K562 (cell line): ENCODE results near the gene S100A6. TPM values are rescaled to one million over a fixed set of nuclear protein-coding genes. Genes with fewer than 3 reads are reported as not detected.

Source experiments
- ATAC-seq: fragments of 200-7000 bp; cut with Tn5 transposase; 3 replicates; pipeline ENCODE4 v1.9.1; 2020; ENCODE audit warnings: moderate library complexity
- BruUV-seq: library from RNA; stranded (reverse); fragments of 400-500 nt; replicated peaks from 2 replicates; lab custom pipeline; 2021; lab: Mats Ljungman, UMichigan
- CTCF ChIA-PET: fragments of 300-600 bp; formaldehyde crosslinking; extraction: SDS; loops from one replicate; lab custom pipeline; 2021; ENCODE audit warnings: low intra/inter-chr PET ratio; lab: Yijun Ruan, JAX
- POLR2A ChIA-PET: fragments of 300-600, 350-650 bp; sonication (Branson Sonifier 250); formaldehyde crosslinking; extraction: SDS; loops from one replicate; lab custom pipeline; 2021; ENCODE audit warnings: antibody characterized with exemption, inconsistent platforms; lab: Yijun Ruan, JAX
- DNase-seq, 4 experiments: peaks; one replicate each; pipeline versions ENCODE4 v3.0.0 to v3.0.0-alpha.2; 2011 to 2018; ENCODE audit warnings: low spot score in 3 of 4, mixed read lengths in 3 of 4; ENCODE audit errors: extremely low read depth in 1 of 4
- FAIRE-seq: peaks from 2 replicates; lab custom pipeline; 2011; peaks lifted over from hg19 to GRCh38; lab: Jason Lieb, UNC
- H2AFZ ChIP-seq: 2 replicates; pipeline ENCODE4 v1.6.0; 2011; ENCODE audit warnings: low read depth, low read length, control low read depth, inconsistent platforms
- H3K27ac ChIP-seq: fragments of 200-600 bp; 3 replicates; pipeline ENCODE4 v1.8.0; 2011; ENCODE audit warnings: low read depth, mild to moderate bottlenecking, control low read depth, inconsistent platforms, low read length, moderate library complexity, mixed read lengths; ENCODE audit errors: extremely low read depth
- H3K27me3 ChIP-seq, 2 experiments: fragments of 300-600 bp in 1 of 2; 2 replicates in 1 of 2; 3 replicates in 1 of 2; pipeline versions ENCODE4 v1.6.0 to v1.8.0; 2011; ENCODE audit warnings: inconsistent platforms in 2 of 2, low read length in 2 of 2, mild to moderate bottlenecking in 1 of 2, mixed read lengths in 1 of 2, moderate library complexity in 1 of 2; ENCODE audit not compliant: control insufficient read depth in 2 of 2, insufficient read depth in 2 of 2
- H3K36me3 ChIP-seq: fragments of 300-600 bp; 3 replicates; pipeline ENCODE4 v1.8.0; 2011; ENCODE audit warnings: mild to moderate bottlenecking, low read length, inconsistent platforms; ENCODE audit not compliant: control insufficient read depth, insufficient read depth
- H3K4me1 ChIP-seq, 2 experiments: fragments of 200-600 bp in 1 of 2; replicated peaks in 1 of 2; 2 replicates in 1 of 2; 3 replicates in 1 of 2; pipeline versions ENCODE4 v1.5.1 to v1.8.0; 2011; ENCODE audit warnings: inconsistent platforms in 2 of 2, low read length in 2 of 2, mild to moderate bottlenecking in 1 of 2, mixed read lengths in 1 of 2, moderate library complexity in 1 of 2; ENCODE audit not compliant: control insufficient read depth in 2 of 2, insufficient read depth in 2 of 2
- H3K4me2 ChIP-seq: 2 replicates; pipeline ENCODE4 v1.6.1; 2011; ENCODE audit warnings: low read length, control low read depth, inconsistent platforms, mixed read lengths; ENCODE audit not compliant: insufficient read depth
- H3K4me3 ChIP-seq: fragments of 200-600 bp; sonication (generic), shearing (Covaris generic); 2 replicates; pipeline ENCODE4 v1.5.1; 2016; ENCODE audit warnings: control low read depth, inconsistent platforms
- H3K79me2 ChIP-seq: fragments of 200-600 bp; 3 replicates; pipeline ENCODE4 v1.8.0; 2011; ENCODE audit warnings: low read length, inconsistent platforms; ENCODE audit not compliant: control insufficient read depth, insufficient read depth
- H3K9ac ChIP-seq, 2 experiments: 2 replicates each; pipeline versions ENCODE4 v1.6.0 to v1.6.1; 2011; ENCODE audit warnings: low read depth in 2 of 2, low read length in 2 of 2, control low read depth in 1 of 2, inconsistent platforms in 1 of 2, mild to moderate bottlenecking in 1 of 2, mixed read lengths in 1 of 2; ENCODE audit not compliant: insufficient read depth in 1 of 2
- H3K9me1 ChIP-seq: one replicate; pipeline ENCODE4 v1.6.0; 2011; ENCODE audit warnings: inconsistent platforms, mild to moderate bottlenecking, low read length, moderate library complexity; ENCODE audit not compliant: control insufficient read depth, insufficient read depth
- H3K9me3 ChIP-seq: replicated peaks from 2 replicates; pipeline ENCODE4 v1.5.1; 2011; ENCODE audit warnings: low read depth, low read length, inconsistent platforms; ENCODE audit not compliant: control insufficient read depth, insufficient read depth
- H4K20me1 ChIP-seq: replicated peaks from 2 replicates; pipeline ENCODE4 v1.6.1; 2011; ENCODE audit warnings: low read length, inconsistent platforms, mixed read lengths; ENCODE audit not compliant: control insufficient read depth, insufficient read depth
- CBX8 ChIP-seq: fragments of 200-600 bp; sonication (generic); IDR thresholded peaks from 2 replicates; pipeline ENCODE4 v1.6.1; 2012; ENCODE audit warnings: borderline replicate concordance, mixed run types, low read depth, mild to moderate bottlenecking, moderate library complexity, mixed read lengths, low read length, control low read depth, inconsistent platforms; ENCODE audit not compliant: poor library complexity, severe bottlenecking; ENCODE audit errors: extremely low read depth
- CHCHD3 ChIP-seq: fragments of 250-450 bp; sonication (Bioruptor Pico); IDR thresholded peaks from 2 replicates; pipeline ENCODE4 v2.1.2; 2022; ENCODE audit warnings: mild to moderate bottlenecking
- FIP1L1 ChIP-seq: fragments of 200-400 bp; formaldehyde crosslinking; IDR thresholded peaks from 2 replicates; pipeline ENCODE4 v1.6.1; 2018; ENCODE audit warnings: mild to moderate bottlenecking, low read depth, low read length; ENCODE audit not compliant: poor library complexity, severe bottlenecking
- KLF16 ChIP-seq: IDR thresholded peaks from 2 replicates; pipeline ENCODE4 v1.6.1; 2016; ENCODE audit warnings: antibody characterized with exemption
- SMARCA4 ChIP-seq: fragments of 450-650 bp; IDR thresholded peaks from 2 replicates; pipeline ENCODE4 v1.6.1; 2016
- SPI1 ChIP-seq: IDR thresholded peaks from 2 replicates; pipeline ENCODE4 v1.6.1; 2011; ENCODE audit warnings: low read depth, low read length, control low read depth, borderline replicate concordance
- TFE3 ChIP-seq: fragments of 450-650 bp; formaldehyde crosslinking; IDR thresholded peaks from 2 replicates; pipeline ENCODE4 v1.4.0; 2020; ENCODE audit warnings: mild to moderate bottlenecking, mixed read lengths
- YY1 ChIP-seq, 3 experiments: IDR thresholded peaks; 2 replicates each; pipeline ENCODE4 v1.6.1; 2011; ENCODE audit warnings: low read length in 2 of 3, mild to moderate bottlenecking in 2 of 3, moderate library complexity in 2 of 3, borderline replicate concordance in 1 of 3, control low read depth in 1 of 3, low read depth in 1 of 3; ENCODE audit not compliant: insufficient read depth in 3 of 3, insufficient replicate concordance in 2 of 3, control insufficient read depth in 1 of 3, insufficient read length in 1 of 3; ENCODE audit errors: extremely low read depth in 1 of 3
- ZNF436 ChIP-seq: fragments of 250-450, 450-650 bp; sonication (Bioruptor Pico); formaldehyde crosslinking; IDR thresholded peaks from 2 replicates; pipeline ENCODE4 v1.7.0; 2020; ENCODE audit warnings: mild to moderate bottlenecking
- ZNF584 ChIP-seq: fragments of 200-800 bp; sonication (Bioruptor generic); IDR thresholded peaks from 2 replicates; pipeline ENCODE4 v1.6.1; 2016; ENCODE audit warnings: low read depth, mild to moderate bottlenecking, missing genetic modification characterization, missing compliant biosample characterization
- WGBS: fragments of 100-300 bp; shearing (Covaris generic); methylation state at CpG from one replicate; pipeline ENCODE4 v1.1.6; 2016; ENCODE audit warnings: low coverage, mixed read lengths; ENCODE audit not compliant: insufficient coverage; ENCODE audit errors: missing lambda C conversion rate; 5-methylcytosine and 5-hydroxymethylcytosine counted together
- in situ Hi-C: fragments of 300-500 bp; cut with MboI; formaldehyde crosslinking; loops from 4 replicates; pipeline ENCODE4 v1.15.0; 2018; ENCODE audit warnings: inconsistent platforms, mixed read lengths
- intact Hi-C: fragments of 100-400 bp; cut with micrococcal nuclease; formaldehyde crosslinking; loops from 2 replicates; pipeline ENCODE4 v1.14.2; 2022
- polyA plus RNA-seq, 8 experiments: library from polyadenylated mRNA; depleted of rRNA in 4 of 8; stranded (reverse) in 5 of 8; unstranded in 3 of 8; fragments of >200 nt; fragmentation: Nextera tagmentation in 2 of 8; fragmentation: Illumina TruSeq in 1 of 8; extraction: Ambion mirVana in 2 of 8; extraction: Trizol in 1 of 8; gene quantifications; 2 replicates each; pipeline versions ENCODE4 v1.2.1 to v1.2.3, GENCODE V29; 2011 to 2014; ENCODE audit warnings: inconsistent platforms in 1 of 8, missing spikeins in 1 of 8
- total RNA-seq, 7 experiments: library from RNA; depleted of rRNA in 6 of 7; stranded (reverse); fragments of >200 nt in 6 of 7; fragmentation: Illumina TruSeq in 2 of 7; extraction: Trizol in 2 of 7; gene quantifications; 2 replicates each; pipeline versions ENCODE4 v1.2.1 to v1.2.3, GENCODE V29; 2011 to 2021; ENCODE audit warnings: low replicate concordance in 1 of 7

S100A6 gene
- total and polyA plus RNA-seq, 9 of the 15 experiments (the other 6 are each of a cell fraction or from before 2014, with no cell fraction given): 9.8 to 66.5 (median 23.2) TPM

- H3K4me3 ChIP-seq: no peak overlapping the region
- FAIRE-seq (no peak), DNase-seq (no peak), ATAC-seq (no peak)
- no peak overlapping the region for H3K9ac ChIP-seq
- H3K4me2 ChIP-seq: no peak overlapping the region
- 54% methylated on average over 3 of the region's 3 CpGs for whole genome bisulfite sequencing
- H3K79me2 ChIP-seq: no peaks in the 10 kb centered on the region
- H3K4me1 ChIP-seq: peaks cover 7 to 9% of the 10 kb centered on the region in 2 experiments; a peak in 3 of 5 replicates
- BruUV-seq: no TSS peak
- H3K27ac ChIP-seq: no peak overlapping the region
- in situ Hi-C loops: no loop called here
- H3K9me3 ChIP-seq: no peaks in the 10 kb centered on the region
- no peak overlapping the region for H2AFZ ChIP-seq
- H3K36me3 ChIP-seq: no peaks in the 10 kb centered on the region
- no peaks in the 10 kb centered on the region for H3K27me3 ChIP-seq
- ChIA-PET POLR2A (interaction anchor here (0.6 kb wide), 1 partner anchor 18 kb away, joined by 3 read pairs; no protein-coding TSS in a partner anchor), CTCF (no interaction called here)
- intact Hi-C loops: no loop called here
- no peak for TF ChIP-seq ZNF436 (CRISPR knock-in tag)
- TF ChIP-seq ZNF584: peak; percentile 99
- TF ChIP-seq TFE3 (CRISPR knock-in tag): no peak
- H4K20me1 ChIP-seq: no peaks in the 10 kb centered on the region
- no peaks in the 10 kb centered on the region for H3K9me1 ChIP-seq
Observed at GRCh38 chr1:153557877-153558276, 22.1 kb upstream of the S100A6 start.

- H4K20me1 ChIP-seq: no peaks in the 10 kb centered on the region
- WGBS: 40% methylated on average over 1 of the region's 1 CpG
- no peaks in the 10 kb centered on the region for H3K9me3 ChIP-seq
- intact Hi-C loops: no loop called here
- H3K4me2 ChIP-seq: no peak overlapping the region
- H3K9me1 ChIP-seq: no peaks in the 10 kb centered on the region
- no peak for TF ChIP-seq SMARCA4
- TF ChIP-seq CHCHD3 (CRISPR knock-in tag): no peak
- TF ChIP-seq CBX8: no peak
- TF ChIP-seq YY1 (IDR thresholded peaks at IDR 0.05; ENCODE audit: borderline replicate concordance in 1 of 3, control insufficient read depth in 1 of 3, extremely low read depth in 1 of 3, insufficient read depth in 3 of 3, insufficient read length in 1 of 3, insufficient replicate concordance in 2 of 3, low read depth in 1 of 3, low read length in 2 of 3): no peak
- peak; percentile 34; the same call in 1 of the 2 replicates for TF ChIP-seq SPI1
- TF ChIP-seq KLF16: no peak
- no peak for TF ChIP-seq FIP1L1
- FAIRE-seq (no peak), DNase-seq (no peak), ATAC-seq (no peak)
- POLR2A ChIA-PET: interaction anchor here (1.0 kb wide), 1 partner anchor 18 kb away, joined by 3 read pairs; no protein-coding TSS in a partner anchor
- in situ Hi-C loops: no loop called here
- H3K36me3 ChIP-seq: no peaks in the 10 kb centered on the region
- no peaks in the 10 kb centered on the region for H3K27me3 ChIP-seq
- no peak overlapping the region for H3K4me3 ChIP-seq
- no TSS peak for BruUV-seq
- no peak overlapping the region for H2AFZ ChIP-seq
- H3K79me2 ChIP-seq: no peaks in the 10 kb centered on the region
- H3K27ac ChIP-seq: no peak overlapping the region
- no peak overlapping the region for H3K9ac ChIP-seq
- peaks cover 7 to 13% of the 10 kb centered on the region in 2 experiments; a peak in 3 of 5 replicates for H3K4me1 ChIP-seq
- CTCF ChIA-PET: interaction anchor here (0.7 kb wide), 1 partner anchor 61 kb away, joined by 4 read pairs; no protein-coding TSS in a partner anchor
Observed at GRCh38 chr1:153556348-153556747, 20.6 kb upstream of the S100A6 start.
